ENCODE results near the gene SORL1.
"Not testable (repeated sequence)": the region's sequence is repeated elsewhere in the genome, so short reads cannot be mapped to it uniquely, and the experiment has no call there.

SORL1 gene

DNA sequence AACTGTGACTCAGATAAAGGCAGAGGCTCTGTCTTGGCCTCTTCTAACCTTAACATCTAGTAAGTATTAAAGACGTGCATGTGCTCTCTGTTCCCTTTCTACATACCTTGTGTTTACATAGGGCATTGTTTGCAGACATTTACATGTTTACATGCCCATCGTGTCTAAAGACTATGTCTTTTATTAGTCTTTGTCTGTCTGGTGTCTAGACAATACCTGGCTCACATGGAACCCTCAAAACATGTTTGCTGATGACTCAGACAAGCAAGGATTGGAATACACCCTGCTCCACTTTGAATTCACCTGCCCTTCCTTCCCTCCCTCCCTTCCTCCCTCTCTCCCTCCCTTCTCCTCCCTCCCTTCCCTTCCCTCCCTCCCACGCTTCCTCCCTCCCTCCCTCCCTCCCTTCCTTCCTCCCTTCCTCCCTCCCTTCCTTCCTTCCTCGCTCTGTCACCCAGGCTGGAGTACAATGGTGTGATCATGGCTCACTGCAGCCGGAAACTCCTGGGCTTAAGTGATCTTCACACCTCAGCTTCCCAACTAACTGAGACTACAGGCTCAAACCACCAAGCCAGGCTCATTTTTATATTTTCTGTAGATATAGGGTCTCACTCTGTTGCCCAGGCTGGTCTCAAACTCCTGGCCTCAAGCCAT lies 24.4 kb downstream of the SORL1 start:
- in situ Hi-C loops (cut with MboI; ENCODE audit: low sequenced_read_pairs, unreplicated experiment), result no loop called here
- TF ChIP-seq, protein P1, sequence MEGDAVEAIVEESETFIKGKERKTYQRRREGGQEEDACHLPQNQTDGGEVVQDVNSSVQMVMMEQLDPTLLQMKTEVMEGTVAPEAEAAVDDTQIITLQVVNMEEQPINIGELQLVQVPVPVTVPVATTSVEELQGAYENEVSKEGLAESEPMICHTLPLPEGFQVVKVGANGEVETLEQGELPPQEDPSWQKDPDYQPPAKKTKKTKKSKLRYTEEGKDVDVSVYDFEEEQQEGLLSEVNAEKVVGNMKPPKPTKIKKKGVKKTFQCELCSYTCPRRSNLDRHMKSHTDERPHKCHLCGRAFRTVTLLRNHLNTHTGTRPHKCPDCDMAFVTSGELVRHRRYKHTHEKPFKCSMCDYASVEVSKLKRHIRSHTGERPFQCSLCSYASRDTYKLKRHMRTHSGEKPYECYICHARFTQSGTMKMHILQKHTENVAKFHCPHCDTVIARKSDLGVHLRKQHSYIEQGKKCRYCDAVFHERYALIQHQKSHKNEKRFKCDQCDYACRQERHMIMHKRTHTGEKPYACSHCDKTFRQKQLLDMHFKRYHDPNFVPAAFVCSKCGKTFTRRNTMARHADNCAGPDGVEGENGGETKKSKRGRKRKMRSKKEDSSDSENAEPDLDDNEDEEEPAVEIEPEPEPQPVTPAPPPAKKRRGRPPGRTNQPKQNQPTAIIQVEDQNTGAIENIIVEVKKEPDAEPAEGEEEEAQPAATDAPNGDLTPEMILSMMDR (IDR thresholded peaks at IDR 0.05; ENCODE audit: borderline replicate concordance, control extremely low read depth, extremely low read depth, insufficient read depth, missing control alignments), result no peak
- DNase-seq (ENCODE audit: low spot score), result no peak

DNA sequence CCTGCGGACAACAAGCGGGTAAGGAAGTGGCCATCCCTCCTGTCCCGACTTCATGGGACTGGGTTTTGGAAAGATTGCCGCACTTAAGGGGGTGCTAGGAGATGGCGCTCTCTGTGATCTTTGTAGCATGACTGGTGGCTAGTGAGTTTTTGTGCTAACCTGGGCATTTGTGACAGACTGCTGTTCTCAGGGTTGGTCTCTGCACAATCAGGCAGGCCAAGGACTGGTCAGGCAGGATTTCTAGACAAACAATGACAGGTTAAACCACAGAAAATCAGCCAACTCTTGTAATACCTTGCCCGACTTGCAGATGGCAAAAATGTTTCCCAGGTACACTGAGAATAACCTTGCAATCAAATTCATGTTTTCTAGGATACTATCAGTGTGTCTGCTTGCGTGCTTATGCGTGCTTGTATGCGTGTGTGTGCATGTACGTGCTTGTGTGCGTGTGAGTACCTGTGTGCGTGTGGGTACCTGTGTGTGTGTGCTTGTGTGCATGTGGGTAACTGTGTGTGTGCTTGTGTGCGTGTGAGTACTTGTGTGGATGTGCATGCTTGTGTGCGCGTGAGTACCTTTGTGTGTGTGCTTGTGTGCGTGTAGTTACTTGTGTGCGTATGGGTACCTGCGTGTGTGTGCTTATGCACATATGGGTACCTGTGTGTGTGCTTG lies 26.2 kb downstream of the SORL1 start:
- no peak for DNase-seq (ENCODE audit: low spot score)
- TF ChIP-seq, protein P1 (IDR thresholded peaks at IDR 0.05; ENCODE audit: borderline replicate concordance, control extremely low read depth, extremely low read depth, insufficient read depth, missing control alignments), result no peak
- in situ Hi-C loops (cut with MboI; ENCODE audit: low sequenced_read_pairs, unreplicated experiment), result no loop called here

DNA sequence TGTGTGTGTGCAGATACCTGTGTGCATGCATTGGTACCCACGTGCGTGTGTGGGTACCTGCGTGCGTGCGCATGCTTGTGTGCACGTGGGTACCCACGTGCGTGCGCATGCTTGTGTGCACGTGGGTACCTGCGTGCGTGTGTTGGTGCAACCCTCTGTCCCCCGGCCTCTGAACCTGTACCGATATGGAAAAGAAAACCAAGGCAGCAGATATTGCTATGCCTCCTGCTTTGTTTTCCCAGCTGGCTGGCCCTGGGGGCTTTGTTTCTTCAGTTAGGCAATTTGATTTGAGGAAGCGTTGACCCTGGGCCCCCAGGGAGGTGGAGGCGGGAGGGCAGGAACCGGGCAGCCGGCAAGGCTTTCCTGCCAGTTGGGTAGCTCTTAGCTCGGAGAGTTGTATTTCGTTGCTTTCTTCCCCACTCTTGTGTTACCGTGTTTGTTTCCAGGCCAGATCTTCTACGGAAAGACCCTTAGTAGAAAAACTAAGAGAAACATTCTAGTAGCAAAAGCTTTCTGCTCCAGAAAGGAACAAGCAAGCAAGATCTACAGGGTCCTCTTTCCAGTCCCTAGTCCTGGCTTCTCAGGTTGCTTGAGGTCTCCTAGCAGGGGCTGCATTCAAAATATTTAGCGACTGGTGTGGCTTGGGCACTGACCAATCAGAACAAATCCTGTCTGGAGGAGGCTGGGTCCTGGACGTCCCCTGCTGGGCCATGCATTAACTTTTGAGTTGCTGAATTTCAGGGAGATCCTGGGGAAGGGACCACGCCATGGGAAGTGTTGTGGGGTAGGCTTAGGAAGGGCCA lies 27.0 kb downstream of the SORL1 start:
- in situ Hi-C loops (cut with MboI; ENCODE audit: low sequenced_read_pairs, unreplicated experiment), result no loop called here
- TF ChIP-seq, protein P1 (IDR thresholded peaks at IDR 0.05; ENCODE audit: borderline replicate concordance, control extremely low read depth, extremely low read depth, insufficient read depth, missing control alignments), result no peak
- no peak for DNase-seq (ENCODE audit: low spot score)

DNA sequence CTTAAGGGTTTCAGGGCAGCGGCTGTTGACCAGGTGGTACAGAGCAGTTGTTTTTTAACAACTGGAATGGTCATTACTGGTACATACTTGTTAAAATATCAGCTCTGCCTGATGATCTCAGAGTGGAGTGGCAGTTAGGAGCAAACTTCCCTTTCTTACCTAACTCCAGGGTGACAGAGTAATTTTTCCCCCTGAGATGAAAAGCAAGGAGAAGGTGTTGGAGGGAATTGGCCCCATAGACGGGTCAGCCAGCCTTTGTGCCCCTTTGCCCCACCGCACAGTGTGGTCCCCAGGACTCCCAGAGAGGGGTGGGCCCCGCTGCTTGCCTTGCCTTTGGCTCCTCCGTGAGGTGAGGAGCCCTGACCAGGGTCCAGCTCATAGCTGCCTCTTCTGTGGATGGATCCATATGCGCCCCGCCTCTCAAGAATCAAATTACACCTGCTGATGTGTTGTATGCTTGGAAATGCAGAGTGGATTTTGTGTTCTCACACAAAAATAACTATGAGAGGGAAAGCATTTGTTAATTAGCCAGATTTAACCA lies 27.7 kb downstream of the SORL1 start:
- in situ Hi-C loops (cut with MboI; ENCODE audit: low sequenced_read_pairs, unreplicated experiment), result no loop called here
- TF ChIP-seq, protein P1 (IDR thresholded peaks at IDR 0.05; ENCODE audit: borderline replicate concordance, control extremely low read depth, extremely low read depth, insufficient read depth, missing control alignments), result no peak
- DNase-seq (ENCODE audit: low spot score), result no peak

DNA sequence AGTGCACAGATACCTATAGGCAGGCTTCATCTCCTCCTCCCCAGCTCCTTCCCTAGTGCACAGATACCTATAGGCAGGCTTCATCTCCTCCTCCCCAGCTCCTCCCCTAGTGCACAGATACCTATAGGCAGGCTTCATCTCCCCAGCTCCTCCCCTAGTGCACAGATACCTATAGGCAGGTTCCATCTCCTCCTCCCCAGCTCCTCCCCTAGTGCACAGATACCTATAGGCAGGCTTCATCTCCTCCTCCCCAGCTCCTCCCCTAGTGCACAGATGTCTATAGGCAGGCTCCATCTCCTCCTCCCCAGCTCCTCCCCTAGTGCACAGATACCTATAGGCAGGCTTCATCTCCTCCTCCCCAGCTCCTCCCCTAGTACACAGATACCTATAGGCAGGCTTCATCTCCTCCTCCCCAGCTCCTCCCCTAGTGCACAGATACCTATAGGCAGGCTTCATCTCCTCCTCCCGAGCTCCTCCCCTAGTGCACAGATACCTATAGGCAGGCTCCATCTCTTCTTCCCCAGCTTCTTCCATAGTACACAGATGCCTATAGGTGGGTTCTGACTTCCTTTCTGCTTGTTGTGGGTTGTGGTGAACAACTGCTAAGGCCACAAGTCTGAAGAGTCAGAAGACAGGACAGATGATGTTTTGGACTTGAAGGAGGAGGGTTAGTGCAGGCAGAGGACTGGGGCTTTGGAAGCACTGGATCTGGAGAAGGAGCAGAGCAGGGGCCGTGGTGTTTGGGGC lies 29.5 kb downstream of the SORL1 start:
- in situ Hi-C loops (cut with MboI; ENCODE audit: low sequenced_read_pairs, unreplicated experiment), result not testable (repeated sequence)
- DNase-seq (ENCODE audit: low spot score), result peak; percentile 59

DNA sequence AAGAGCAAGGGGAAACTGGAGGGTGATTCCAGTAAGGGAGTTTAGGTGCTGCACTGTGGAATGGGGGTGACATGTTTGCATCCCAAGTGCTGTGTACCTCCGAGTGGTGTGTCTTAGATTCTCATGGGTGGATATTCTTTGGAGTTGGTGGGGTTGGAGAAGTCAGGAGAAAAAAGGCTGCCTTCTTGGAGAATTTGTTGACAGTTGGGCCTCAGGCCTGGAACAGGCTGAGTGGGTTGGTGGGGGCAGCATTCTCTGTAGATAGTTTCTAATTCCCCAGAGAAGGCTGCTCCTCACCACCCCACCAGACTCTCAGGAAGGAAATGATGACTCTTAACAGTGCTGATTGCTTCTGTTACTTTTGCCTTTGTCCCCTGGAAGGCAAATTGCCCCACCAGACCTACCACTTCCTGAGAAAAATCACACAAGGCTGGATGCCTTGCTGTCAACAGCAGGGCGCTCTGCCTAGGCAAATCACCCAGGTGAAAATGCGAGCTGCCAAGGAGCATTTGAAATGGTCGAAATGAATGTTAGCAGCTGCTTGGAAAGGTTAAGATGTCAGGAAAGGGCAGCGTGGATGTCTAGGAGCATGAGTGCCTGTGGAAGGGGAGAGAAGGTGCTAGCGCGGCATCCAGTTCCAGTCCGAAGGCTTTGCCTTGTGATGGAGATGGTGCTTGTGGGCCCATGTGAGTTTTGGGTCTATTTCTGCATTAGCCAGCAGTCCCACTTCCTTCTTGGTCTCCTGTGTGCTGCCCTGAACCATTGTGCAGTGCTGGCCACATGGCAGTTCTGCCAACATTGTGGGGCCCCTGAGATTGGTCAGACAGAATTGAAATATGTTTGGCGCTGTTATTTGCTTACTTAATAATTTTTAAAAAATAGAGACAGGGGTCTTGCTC lies 30.4 kb downstream of the SORL1 start:
- TF ChIP-seq, protein P1 (IDR thresholded peaks at IDR 0.05; ENCODE audit: borderline replicate concordance, control extremely low read depth, extremely low read depth, insufficient read depth, missing control alignments), result no peak
- peak; percentile 40 for DNase-seq (ENCODE audit: low spot score)
- in situ Hi-C loops (cut with MboI; ENCODE audit: low sequenced_read_pairs, unreplicated experiment), result no loop called here
